Fibroblast of mammary gland (primary cell): ENCODE measurements around the gene FOXF1.

Experiments used
- DNase-seq: peaks from one replicate; pipeline ENCODE4 v3.0.0-alpha.2; 2010; ENCODE audit warnings: low read depth
- H3K4me3 ChIP-seq: 2 replicates; pipeline ENCODE4 v1.5.1; 2011; ENCODE audit warnings: low read depth, mild to moderate bottlenecking, low read length, moderate library complexity; ENCODE audit not compliant: control insufficient read depth
- TF ChIP-seq, protein P1 (sequence below): conservative IDR thresholded peaks from 2 replicates; pipeline ENCODE4 v1.5.1; 2011; ENCODE audit warnings: low read depth, low read length, inconsistent platforms; ENCODE audit not compliant: control insufficient read depth, insufficient read depth

Gene FOXF1

DNA sequence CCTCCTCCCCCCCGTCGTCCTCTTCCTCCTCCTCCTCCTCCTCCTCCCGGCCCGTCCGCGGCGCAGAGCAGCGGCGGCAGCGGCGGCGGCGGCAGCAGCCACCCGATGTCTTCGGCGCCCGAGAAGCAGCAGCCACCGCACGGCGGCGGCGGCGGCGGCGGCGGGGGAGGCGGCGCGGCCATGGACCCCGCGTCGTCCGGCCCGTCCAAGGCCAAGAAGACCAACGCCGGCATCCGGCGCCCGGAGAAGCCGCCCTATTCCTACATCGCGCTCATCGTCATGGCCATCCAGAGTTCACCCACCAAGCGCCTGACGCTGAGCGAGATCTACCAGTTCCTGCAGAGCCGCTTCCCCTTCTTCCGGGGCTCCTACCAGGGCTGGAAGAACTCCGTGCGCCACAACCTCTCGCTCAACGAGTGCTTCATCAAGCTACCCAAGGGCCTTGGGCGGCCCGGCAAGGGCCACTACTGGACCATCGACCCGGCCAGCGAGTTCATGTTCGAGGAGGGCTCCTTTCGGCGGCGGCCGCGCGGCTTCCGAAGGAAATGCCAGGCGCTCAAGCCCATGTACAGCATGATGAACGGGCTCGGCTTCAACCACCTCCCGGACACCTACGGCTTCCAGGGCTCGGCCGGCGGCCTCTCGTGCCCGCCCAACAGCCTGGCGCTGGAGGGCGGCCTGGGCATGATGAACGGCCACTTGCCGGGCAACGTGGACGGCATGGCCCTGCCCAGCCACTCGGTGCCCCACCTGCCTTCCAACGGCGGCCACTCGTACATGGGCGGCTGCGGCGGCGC is at the start of gene FOXF1:
Gene FOXF1 (plus strand): TSS at position 63 of the 797 bp plus-strand sequence. CDS start 43 bp downstream, at position 106.
- DNase-seq = peak; percentile 59
- peak within 1 kb of the TSS; percentile 52 for H3K4me3 ChIP-seq
- TF ChIP-seq, protein P1, sequence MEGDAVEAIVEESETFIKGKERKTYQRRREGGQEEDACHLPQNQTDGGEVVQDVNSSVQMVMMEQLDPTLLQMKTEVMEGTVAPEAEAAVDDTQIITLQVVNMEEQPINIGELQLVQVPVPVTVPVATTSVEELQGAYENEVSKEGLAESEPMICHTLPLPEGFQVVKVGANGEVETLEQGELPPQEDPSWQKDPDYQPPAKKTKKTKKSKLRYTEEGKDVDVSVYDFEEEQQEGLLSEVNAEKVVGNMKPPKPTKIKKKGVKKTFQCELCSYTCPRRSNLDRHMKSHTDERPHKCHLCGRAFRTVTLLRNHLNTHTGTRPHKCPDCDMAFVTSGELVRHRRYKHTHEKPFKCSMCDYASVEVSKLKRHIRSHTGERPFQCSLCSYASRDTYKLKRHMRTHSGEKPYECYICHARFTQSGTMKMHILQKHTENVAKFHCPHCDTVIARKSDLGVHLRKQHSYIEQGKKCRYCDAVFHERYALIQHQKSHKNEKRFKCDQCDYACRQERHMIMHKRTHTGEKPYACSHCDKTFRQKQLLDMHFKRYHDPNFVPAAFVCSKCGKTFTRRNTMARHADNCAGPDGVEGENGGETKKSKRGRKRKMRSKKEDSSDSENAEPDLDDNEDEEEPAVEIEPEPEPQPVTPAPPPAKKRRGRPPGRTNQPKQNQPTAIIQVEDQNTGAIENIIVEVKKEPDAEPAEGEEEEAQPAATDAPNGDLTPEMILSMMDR = no peak

DNA sequence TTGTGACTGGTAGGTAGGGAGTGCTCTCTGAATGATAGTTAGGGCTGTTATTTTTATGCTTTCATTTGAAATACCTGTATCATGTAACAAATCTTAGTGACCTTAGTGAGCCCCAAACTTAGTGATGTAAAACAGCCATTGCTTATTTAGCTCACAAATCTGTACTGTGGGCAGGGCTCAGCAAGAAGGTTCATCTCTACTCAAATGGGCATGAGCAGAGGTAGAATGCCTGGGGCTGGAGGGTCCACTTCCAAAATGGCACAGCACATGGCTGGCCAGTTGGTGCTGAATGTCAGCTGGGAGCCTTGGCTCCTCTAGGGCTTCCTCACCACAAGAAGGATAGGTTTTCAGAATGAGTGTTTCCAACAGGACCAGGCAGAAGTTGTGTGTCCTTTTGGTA is 49.3 kb upstream of the FOXF1 start:
- TF ChIP-seq, protein P1 = no peak
- no peak for DNase-seq
- no peak overlapping the region for H3K4me3 ChIP-seq

DNA sequence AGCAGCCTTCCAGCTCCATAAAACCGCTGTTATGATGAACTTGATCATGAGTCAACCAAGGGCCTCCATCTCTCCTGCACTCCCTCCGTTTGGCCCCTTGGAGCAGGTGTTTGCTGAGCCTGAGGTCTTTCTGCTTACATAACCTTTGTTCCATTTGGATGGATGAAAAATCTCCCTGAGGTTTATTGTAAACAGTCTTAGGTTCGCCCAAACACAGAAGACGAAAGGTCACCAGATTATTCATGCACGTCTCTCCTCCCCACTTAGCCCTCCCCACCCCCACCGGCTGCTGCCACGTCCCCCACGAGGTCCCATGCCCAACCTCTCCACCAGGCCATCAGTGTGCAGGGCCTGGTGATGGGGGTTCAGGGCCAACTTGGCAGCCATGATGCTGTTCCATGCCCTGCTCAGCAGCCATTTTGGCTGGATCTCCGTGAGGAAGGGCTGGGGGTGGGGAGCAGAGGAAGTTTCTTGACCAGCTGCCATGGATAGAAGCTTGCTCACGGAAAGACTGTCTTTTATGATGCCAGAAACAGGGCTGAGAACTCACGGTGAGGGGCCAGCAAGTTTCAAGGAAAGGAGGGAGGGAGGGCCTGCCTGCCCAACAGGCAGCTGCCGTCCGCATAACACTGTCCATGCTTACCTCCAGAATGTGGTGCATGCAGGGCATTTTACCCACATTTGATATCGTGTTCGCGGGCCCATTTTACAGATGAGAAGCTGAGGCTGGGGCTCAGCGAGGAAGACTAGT is 47.8 kb upstream of the FOXF1 start:
- TF ChIP-seq, protein P1 = no peak
- no peak overlapping the region for H3K4me3 ChIP-seq
- peak; percentile 72 for DNase-seq

DNA sequence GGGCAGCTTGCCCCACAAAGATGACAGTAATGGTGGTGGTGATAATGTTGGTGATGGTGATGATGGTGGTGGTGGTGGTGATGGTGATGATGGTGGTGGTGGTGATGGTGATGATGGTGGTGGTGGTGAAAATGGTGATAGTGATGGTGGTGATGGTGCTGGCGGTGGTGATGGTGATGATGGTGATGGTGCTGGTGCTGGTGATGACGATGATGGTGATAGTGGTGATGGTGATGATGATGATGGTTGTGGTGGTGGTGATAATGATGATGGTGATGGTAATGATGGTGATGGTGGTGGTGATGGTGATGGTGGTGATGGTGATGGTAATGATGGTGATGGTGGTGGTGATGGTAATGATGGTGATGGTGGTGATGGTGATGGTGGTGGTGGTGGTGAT is 46.3 kb upstream of the FOXF1 start:
- no peak for DNase-seq
- H3K4me3 ChIP-seq = no peak overlapping the region
- TF ChIP-seq, protein P1 = no peak

DNA sequence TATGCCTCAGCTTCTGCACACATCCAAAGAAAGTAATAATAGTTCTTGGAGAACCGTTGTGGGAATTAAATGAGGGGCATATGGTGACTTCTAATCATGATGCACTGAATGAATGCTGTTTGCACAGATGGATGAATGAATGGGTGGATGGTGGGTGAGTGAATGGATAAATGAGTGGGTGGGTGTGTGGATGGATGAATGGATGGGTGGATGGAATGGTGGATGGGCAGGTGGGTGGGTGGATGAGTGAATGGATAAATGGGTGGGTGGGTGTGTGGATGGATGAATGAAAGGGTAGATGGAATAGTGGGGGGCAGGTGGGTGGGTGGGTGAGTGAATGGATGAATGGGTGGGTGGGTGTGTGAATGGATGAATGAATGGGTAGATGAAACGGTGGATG is 44.9 kb upstream of the FOXF1 start:
- H3K4me3 ChIP-seq = no peak overlapping the region
- TF ChIP-seq, protein P1 = no peak
- no peak for DNase-seq

DNA sequence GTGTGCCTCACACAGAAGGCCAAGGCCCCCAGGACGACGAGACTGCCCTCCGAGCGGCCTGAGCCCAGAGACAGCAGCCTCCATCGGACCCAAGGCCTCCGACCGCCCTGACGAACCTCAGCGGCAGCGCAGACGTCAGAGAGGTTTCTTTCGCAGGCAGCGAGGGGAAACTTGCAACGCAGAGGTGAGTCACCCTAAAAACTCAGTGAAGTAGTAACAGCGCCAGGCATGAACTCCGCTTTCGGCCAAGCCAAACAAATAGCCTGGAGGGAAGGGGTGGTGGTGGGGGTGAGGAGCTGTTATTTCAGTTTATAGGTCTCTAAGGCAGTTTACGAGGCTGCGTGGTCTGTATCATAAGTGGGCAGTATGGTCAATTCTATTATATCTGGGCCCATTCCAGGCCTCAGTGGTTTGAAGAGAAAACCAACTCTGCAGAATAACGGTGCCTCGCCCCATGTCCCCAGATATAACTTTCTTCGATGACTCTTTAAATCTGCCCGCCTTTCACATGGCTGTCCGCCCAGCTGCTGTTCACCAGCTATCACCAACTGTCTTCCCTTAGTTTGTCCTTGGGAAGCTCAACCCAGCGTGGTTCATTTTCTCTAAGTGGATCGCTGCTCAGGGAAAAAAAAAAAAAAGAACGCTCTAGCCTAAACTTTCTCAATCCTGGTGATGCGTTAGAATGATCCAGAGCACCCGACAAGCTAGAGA is 43.5 kb upstream of the FOXF1 start:
- H3K4me3 ChIP-seq = no peak overlapping the region
- DNase-seq = peak; percentile 33
- TF ChIP-seq, protein P1 = no peak
